ENCODE data around the gene NAV2.

NAV2 gene

DNA sequence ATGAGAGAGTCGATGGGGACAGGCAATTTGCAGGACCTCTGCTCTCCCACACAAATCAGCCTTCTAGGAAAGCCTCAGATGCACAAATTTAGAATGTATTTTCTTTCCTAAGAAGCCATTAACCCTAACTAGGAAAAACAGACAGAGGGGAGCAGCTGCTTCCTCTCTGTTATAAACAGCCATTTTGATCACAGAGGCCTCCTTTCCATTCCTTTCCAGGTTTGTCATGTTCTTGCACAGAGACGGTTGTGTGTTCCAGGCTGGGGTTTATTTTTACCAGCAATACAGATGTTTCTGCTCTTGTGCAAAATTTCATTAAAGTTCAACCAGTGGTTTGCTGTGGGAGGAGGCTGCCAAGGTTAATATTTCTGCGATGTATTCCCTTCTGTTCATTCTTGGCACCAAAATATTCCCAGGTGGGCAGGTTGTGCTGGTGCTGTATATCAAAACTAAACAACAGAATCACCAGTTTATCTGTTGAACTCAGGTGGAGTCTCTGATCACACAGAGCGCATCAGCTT lies 90.2 kb downstream of the NAV2 start:
- in situ Hi-C loops (cut with HindIII; ENCODE audit: low sequenced_read_pairs), result no loop called here
- DNase-seq (ENCODE audit: low read depth, low spot score), result no peak
- TF ChIP-seq, protein P1, sequence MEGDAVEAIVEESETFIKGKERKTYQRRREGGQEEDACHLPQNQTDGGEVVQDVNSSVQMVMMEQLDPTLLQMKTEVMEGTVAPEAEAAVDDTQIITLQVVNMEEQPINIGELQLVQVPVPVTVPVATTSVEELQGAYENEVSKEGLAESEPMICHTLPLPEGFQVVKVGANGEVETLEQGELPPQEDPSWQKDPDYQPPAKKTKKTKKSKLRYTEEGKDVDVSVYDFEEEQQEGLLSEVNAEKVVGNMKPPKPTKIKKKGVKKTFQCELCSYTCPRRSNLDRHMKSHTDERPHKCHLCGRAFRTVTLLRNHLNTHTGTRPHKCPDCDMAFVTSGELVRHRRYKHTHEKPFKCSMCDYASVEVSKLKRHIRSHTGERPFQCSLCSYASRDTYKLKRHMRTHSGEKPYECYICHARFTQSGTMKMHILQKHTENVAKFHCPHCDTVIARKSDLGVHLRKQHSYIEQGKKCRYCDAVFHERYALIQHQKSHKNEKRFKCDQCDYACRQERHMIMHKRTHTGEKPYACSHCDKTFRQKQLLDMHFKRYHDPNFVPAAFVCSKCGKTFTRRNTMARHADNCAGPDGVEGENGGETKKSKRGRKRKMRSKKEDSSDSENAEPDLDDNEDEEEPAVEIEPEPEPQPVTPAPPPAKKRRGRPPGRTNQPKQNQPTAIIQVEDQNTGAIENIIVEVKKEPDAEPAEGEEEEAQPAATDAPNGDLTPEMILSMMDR (IDR thresholded peaks at IDR 0.05; ENCODE audit: low read depth, low read length), result no peak
- no peak overlapping the region for H3K4me3 ChIP-seq (ENCODE audit: low read depth, low read length)

DNA sequence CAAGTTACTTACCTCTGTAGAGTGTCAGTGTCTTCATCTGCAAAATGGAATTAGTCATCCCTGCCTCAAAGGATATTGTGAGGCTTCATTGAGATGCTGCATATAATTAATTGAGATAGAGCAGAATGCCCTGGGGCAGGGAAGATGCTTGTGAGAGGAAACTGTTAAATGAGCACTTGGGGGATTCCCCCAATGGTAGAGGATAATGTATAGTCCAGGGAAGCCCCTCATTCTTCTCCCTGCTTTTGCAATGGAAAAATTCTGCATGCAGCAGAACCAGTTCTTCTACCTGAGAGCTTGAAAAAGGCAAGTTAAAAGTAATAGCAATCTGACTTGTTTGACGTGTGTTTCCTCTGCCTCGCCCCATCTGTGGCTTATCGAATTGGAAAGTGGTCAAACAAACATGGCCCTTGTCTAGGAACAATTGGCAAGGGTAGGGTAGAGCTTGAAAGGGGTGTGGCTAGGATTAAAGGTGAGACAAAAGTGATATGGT lies 90.9 kb downstream of the NAV2 start:
- TF ChIP-seq, protein P1 (IDR thresholded peaks at IDR 0.05; ENCODE audit: low read depth, low read length), result no peak
- in situ Hi-C loops (cut with HindIII; ENCODE audit: low sequenced_read_pairs), result no loop called here
- no peak for DNase-seq (ENCODE audit: low read depth, low spot score)
- no peak overlapping the region for H3K4me3 ChIP-seq (ENCODE audit: low read depth, low read length)

DNA sequence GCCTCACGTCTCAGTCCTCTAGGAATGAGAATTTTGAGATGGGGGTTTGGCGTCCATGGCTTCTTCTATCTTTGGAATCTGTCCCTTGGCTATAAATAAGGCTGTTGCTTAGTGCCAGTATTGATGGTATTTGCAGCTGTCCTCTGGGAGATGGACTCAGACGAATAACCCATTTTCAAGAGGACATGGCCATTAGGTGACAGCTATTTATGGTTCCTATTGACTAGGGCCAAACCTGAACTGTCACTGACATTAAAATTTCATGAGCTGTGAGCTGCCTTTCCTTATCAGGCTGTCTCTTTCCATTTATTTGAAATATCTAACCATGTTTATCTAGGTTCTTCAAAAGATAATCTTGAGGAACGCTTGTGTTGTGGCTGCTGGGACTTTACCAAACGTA lies 92.7 kb downstream of the NAV2 start:
- in situ Hi-C loops (cut with HindIII; ENCODE audit: low sequenced_read_pairs), result no loop called here
- H3K4me3 ChIP-seq (ENCODE audit: low read depth, low read length), result no peak overlapping the region
- no peak for DNase-seq (ENCODE audit: low read depth, low spot score)
- TF ChIP-seq, protein P1 (IDR thresholded peaks at IDR 0.05; ENCODE audit: low read depth, low read length), result no peak

DNA sequence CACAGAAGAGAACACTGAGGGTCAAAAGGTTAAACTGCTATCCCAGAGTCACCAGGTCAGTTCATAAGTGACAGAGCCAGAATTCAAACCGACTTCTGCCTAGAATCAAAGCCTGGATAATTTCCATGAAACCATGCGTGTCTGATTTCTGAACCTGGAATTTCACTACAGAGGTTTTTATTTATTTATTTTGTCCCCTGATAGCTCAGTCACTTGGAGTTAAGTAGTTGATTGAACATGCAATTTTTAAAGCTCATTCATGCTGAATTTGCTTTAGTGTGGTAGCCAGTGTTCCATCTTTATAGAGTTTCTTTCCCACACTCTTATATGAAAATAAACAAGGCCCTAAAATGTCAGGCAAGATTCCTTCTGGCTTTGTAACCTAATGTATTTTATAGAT lies 93.2 kb downstream of the NAV2 start:
- peak; percentile 29 for DNase-seq (ENCODE audit: low read depth, low spot score)
- in situ Hi-C loops (cut with HindIII; ENCODE audit: low sequenced_read_pairs), result no loop called here
- no peak overlapping the region for H3K4me3 ChIP-seq (ENCODE audit: low read depth, low read length)
- TF ChIP-seq, protein P1 (IDR thresholded peaks at IDR 0.05; ENCODE audit: low read depth, low read length), result no peak

DNA sequence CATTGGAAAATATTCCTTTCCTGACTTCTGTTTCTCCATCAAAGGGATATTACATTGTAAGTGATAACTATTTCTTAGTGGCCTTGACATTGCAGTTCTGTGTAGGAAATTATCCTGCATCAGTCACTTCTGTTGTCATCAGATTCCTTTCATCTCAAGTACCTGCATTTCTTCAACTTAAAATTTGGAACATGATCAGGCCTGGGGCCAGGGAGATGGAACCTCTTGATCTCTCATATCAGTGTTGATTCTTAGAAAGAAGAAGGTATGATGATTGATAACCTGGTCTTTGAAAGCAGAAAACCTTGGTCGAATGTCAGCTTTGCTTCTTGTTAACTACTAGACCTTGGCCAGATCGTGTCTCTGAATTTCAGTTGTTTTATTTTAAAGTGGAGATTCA lies 93.6 kb downstream of the NAV2 start:
- no peak for DNase-seq (ENCODE audit: low read depth, low spot score)
- H3K4me3 ChIP-seq (ENCODE audit: low read depth, low read length), result no peak overlapping the region
- in situ Hi-C loops (cut with HindIII; ENCODE audit: low sequenced_read_pairs), result no loop called here
- TF ChIP-seq, protein P1 (IDR thresholded peaks at IDR 0.05; ENCODE audit: low read depth, low read length), result no peak

DNA sequence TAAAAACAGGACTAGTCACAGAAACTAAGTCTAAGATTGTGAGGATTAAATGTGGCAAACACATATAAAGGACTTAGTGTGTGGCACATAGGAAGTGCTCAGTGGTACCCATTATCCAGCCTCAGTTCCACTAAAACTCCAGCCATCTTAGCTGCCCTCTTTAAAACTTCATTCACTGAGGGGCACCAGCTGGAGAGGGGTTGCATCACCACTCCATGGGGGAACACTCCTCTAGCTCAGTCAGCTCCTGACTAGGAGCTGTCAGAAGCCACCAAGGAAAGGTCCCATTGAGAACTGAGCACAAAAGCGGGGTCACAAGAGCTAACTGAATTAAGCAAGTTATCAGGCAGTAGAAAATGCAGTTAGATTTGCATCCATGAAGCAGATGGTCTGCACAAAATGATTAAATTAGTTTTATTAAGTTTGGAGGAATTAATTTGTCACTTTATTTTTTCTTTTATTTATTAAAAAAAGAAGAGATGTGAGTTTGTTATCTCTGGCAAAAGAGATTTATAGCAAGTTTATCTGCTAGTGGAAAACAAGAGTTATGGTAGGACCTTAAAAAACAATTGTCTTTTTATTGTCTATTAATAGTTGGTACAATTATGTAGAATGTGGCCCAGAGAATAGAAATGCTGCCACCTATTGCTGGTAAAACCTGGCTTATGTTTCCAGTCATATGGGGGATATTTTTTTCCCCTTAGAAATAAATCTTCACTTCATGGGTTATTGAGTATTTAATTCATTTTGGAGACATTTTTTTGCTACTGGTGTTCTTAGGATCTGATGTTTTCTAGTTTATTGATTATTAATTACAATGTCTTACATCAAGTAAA lies 95.7 kb downstream of the NAV2 start:
- DNase-seq (ENCODE audit: low read depth, low spot score), result no peak
- TF ChIP-seq, protein P1 (IDR thresholded peaks at IDR 0.05; ENCODE audit: low read depth, low read length), result no peak
- H3K4me3 ChIP-seq (ENCODE audit: low read depth, low read length), result no peak overlapping the region
- in situ Hi-C loops (cut with HindIII; ENCODE audit: low sequenced_read_pairs), result no loop called here
